NCI-H1092 (cell line): ENCODE results near the gene ANO4.

Source experiments
- DNase-seq: peaks from one replicate; lab custom pipeline; 2025; lab: John Stamatoyannopoulos, UW

Gene ANO4

GRCh38 chr12:100991102-100991501, 196.5 kb downstream of the ANO4 start:
- no peak for DNase-seq

- no peak for DNase-seq
Measured at GRCh38 chr12:100992194-100992593, 197.6 kb downstream of the ANO4 start.

GRCh38 chr12:100993916-100994450, 199.4 kb downstream of the ANO4 start:
- no peak for DNase-seq

GRCh38 chr12:100995201-100995600, 200.6 kb downstream of the ANO4 start:
- DNase-seq = no peak

DNA sequence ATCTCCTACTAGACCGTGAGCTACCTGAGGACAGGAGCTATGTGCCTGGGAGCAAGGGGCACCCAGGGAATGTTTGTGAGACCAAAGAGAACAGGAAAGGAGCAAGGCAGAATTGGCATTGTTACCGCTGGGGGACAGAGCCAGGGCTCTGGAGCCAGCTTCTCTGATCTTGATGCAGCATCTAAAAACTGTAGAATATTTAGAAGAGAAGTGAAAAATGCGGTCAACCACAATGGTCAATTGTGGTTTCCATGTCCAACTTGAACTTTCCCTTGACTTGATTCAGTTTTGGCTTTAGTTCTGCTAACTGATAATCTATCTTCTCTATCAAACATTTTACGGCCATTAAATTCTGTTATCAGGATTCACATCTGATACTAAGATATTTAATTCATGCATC, 201.2 kb downstream of the ANO4 start:
- no peak for DNase-seq

- no peak for DNase-seq
Measured at GRCh38 chr12:101001669-101002068, 207.1 kb downstream of the ANO4 start.

DNA sequence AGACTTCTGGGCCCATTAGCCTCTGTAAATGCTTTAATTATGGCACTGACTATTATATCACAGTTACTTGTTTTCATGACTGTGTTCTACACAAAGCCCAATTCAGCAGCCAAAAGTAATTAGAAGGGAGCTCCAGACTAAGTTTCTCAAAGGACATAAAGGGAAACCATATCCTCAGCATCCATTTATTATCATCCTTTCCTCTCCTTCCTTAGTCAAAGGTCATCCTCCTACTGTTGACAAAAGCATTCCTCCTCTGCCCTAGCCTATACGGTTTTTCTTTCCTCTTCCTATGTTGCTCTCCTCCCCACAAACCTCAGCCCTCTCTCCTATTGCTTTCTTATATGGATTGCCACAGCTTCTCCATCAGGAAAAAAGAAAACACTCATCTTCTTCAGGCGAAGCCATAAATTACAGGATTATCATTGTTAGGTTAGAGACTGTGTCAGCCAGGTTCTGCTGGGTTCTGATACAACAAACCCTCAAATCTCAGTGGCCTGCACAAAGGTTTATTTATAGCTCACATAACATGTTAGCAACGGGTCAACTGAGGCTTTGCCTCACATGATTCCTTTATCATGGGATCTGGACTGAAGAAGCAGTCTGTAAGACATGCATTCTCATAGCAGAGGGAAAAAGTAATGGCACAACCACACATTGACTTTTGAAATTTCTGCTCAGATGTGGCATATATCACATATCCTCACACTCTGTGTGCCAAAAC, 208.3 kb downstream of the ANO4 start:
- DNase-seq = no peak

DNA sequence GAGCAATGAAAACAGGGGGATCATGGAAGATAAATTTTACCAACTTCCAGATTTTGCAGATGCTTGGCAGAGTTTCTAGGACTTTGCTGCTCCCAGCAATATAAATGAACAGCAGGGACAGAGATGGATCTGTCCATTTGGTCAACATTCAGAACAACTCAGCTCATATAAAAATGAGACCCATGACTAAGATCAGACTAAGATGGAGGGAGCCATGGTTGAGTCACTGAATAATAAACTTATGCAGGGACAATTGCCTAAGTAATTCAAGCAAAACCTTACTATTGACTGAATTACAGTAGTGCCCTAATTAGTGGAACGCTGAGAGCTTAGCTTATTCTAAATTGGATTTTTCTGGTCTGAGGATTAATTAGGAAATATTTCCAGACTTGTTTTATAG, 210.3 kb downstream of the ANO4 start:
- no peak for DNase-seq

DNA sequence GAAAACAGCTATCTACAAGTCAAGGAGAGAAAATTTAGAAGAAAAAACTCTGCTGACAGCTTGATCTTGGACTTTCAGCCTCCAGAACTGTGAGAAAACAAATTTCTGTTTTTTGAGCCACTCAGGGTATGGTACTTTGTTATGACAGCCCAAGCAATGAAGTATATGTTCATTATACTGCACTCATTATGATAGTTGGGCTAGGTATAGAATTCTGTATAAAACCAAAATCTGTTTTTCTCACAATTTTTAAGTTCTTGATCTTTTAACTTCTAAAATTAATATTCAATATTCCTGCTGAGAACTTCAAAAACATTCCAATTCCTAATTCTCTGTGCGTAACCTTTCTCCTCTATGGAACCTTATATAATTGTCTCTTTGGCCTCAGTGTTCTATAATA, 214.7 kb downstream of the ANO4 start:
- DNase-seq = no peak

GRCh38 chr12:101010896-101011295, 216.3 kb downstream of the ANO4 start:
- DNase-seq = no peak

GRCh38 chr12:101013993-101014392, 219.4 kb downstream of the ANO4 start:
- no peak for DNase-seq

DNA sequence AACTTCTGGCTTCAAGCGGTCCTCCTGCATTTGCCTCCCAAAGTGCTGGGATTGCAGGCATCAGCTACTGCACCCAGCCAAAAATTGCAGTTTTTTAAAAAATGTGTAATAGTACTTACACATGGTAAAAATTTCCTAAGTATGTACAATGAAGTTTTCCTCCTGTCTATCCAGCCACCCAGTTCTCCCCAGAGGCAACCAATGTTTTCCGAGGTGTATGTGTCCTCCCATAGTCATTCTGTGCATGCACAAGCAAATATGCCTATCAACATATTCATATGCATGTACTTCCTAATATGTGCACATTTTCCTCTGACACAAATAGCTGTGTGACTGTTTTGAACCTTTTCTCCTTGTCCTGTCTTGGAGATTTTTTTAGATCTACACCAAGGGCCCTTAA, 220.5 kb downstream of the ANO4 start:
- DNase-seq = no peak

DNA sequence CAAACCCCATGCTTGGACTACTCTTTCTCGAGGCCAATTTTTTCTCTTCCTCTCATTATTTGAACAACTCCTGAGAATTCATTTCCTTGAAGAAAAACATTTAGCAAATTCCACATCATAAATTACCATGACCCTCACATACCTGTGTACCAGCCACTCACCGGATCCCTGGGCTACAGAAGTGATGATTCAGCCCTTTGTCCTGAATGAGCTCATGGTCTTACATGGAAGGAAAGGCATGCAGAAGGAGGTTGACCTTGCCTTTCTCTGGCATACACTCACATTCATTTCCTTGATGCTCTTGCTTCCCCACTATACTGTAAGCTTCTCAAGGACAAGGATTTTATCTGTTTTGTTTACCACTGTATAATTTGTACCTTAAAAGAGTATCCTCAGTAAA, 224.0 kb downstream of the ANO4 start:
- no peak for DNase-seq

DNA sequence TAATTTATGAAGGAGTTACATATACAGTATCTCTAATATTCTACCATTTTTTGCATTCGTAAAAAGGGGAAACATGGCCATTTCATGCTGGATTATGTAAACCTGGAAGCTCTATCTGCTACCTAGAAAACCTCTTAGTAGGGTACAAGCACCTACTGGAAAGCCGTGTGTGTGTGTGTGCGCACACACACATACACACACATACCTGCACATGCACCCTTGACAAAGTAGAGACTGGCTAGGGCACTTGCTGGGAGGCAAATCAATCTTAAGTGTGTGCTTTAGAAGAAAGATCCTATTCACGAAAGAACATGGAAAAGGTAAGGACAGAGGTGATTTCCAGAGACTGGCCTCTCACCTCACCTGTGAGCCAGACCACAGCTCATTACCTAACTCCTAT, 224.6 kb downstream of the ANO4 start:
- DNase-seq = no peak

DNA sequence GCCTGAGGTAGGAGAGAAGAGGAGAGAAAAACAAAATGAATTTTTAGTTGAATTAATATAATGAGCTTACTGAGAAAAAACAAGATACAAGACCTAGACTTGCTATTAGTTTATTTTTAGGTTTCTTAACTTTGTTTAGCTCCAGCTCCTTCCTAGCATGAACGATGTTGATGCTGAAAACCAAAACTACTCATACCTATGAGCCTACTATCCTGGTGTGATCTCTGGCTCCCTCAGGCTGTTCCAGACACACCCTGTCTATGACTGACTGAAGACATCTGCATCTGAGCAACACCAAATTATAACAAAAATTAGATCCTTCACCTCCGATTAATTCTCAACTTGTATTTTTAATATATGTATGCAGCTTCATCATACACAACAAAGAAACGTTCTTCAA, 225.1 kb downstream of the ANO4 start:
- DNase-seq = no peak

DNA sequence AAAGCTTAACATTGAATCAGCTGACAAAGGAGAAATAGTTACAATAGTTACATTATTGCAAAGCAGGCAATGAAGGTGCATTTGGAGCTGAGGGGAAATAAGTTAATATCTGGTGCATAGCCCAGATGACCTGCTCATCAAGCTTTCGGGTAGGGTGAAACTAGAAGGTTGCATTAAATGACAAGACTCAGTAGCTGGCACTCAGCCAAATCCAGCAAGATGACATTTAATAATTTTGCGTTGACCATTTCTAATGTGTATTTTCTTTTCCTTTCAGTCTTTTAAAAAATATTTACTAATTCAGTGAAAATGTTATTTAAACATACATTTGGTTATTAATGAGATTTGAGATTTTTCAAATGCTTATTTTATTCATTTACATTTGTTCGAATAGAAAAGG, 226.9 kb downstream of the ANO4 start:
- DNase-seq = no peak

DNA sequence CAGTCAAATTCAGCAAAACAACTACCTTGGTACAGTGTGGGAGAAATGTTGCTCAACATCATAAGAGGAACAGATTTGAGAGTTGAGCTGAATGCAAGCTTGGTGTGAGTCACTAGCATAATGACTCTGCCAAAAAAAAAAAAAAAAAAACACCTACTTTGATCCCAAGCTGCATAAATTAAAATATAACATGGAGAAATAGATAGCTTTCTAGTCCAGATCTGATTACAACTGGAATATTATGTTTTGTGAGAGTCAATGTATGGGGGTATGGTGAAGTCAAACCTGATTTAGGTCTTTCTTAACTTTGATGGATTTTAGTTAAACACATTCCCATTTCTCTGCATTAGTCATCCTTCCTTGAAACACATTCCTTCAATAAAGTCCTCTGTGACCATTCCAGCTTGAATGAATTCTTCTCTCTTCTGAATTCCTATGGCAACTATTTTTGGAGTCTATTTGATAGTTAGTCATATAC, 227.4 kb downstream of the ANO4 start:
- DNase-seq = no peak

DNA sequence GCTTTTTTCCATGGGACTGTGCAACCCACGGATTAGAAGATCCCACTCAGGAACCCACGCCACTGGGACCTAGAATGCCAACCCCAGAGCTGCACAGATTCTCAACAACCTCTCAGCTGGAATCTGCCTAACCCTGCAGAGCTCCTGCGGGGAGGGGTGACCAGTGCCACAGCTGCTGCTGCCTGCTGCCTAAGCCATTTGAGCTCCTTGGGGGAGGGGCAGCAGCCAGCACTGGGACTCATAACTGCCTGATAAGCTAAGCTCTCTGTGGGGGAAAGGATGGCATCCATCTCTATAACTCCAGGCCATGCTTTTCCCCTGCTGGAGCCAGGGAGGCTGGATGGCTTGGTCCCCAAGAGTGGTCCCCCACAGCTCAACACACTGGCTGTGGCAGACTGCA, 232.6 kb downstream of the ANO4 start:
- DNase-seq = no peak

GRCh38 chr12:101027816-101028215, 233.2 kb downstream of the ANO4 start:
- DNase-seq = no peak

DNA sequence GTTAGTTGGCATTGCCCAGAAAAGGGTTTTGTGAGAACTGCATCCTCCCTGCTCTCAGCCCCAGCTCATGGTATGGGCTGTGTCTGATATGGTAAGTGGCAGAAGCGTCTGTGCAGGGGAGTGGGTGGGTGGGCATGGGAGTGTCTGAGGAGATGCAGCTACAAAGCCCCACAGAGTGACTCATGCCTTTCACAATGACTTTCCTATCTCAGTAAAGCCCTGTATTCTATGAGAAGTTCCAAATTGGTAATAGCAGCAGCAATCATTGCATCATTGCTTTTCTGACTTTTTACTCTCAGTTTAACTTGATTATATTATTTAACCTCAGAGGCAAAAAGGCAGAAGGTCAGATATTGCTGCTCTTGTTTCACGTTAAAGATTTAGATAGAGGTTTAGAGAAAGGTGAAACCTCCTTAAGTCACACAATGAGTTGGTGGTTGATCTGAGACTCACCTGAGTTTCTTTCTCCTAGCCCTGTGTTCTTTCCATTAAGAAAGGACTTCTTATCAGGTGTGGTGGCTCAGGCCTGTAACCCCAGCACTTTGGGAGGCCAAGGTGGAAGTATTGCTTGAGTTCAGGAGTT, 243.8 kb downstream of the ANO4 start:
- DNase-seq = no peak

DNA sequence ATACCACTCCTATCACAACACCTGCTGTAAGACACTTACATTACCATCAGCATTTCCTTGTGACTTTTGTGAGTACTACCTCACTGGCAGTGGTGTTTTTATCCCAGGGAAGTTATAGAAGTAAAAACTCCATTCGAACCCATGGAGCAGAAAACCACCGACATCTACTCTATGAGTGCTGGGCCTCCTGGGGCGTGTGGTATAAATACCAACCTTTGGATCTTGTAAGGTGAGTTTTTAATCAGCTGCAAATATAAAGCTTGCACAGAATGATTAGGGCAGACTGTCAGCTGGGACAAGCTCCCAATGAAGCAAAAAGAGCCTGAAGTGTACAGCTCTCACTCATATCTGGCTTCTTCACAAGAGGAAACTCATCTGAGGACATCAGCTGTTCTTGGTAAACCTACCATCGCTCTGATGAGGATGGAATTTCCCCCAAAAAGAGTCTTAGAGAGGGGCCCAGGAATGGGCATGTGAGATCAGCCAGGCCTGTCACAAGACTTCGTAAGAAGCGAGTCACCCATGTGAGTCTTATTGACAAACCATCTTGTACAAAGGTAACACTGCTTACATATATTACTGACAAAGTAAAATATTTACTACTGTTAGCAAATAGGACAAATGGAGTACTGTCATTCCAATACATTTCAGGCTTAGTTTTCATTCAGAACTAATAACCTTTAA, 245.4 kb downstream of the ANO4 start:
- DNase-seq = no peak

GRCh38 chr12:101040936-101041335, 246.4 kb downstream of the ANO4 start:
- no peak for DNase-seq

- DNase-seq = no peak
Measured at GRCh38 chr12:101042211-101042610, 247.6 kb downstream of the ANO4 start.
